ENCODE measurements around the gene KCNMA1. TPM values are rescaled to one million over a fixed set of nuclear protein-coding genes. Genes with fewer than 3 reads are reported as not detected.

The KCNMA1 gene
- total RNA-seq, 1 donor, result 106 TPM

DNA sequence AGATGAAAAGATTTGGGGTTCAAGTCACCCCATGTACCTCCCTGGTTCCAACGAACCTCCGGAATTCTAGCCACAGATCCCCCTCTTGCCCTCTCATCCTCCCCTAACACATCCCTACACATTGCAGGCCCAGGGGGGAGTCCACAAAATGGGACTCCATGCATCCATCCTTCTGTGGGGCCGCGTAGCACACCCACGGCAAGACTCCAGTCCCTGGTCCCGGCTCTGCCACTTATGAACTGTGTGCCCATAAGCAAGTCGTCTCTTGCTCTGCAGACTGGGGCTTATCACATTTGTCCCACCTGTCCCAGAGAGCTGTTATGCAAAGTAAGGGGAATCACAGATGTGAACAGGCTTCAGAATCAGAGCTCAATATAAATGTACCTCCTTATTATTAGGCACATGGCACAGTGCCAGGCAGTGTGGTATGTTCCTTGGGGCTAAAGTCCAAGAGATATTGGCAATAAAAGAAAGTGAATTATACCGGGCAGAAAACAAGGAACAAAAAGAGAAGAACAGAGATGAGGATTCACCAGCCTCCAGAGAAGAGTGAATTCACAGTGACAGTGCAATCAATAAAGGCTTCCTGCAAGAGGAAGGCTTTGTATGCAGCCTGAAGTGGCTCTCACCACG, 73.9 kb downstream of the KCNMA1 start:
- no peak for DNase-seq (ENCODE audit: low read depth)
- H3K4me3 ChIP-seq (ENCODE audit: low read depth, low read length), result no peak overlapping the region
- TF ChIP-seq CTCF (IDR thresholded peaks at IDR 0.05; ENCODE audit: insufficient read depth, low read length), result no peak

- no peak for TF ChIP-seq CTCF (IDR thresholded peaks at IDR 0.05; ENCODE audit: insufficient read depth, low read length)
- H3K4me3 ChIP-seq (ENCODE audit: low read depth, low read length), result no peak overlapping the region
- peak; percentile 22 for DNase-seq (ENCODE audit: low read depth)
These were observed 74.9 kb downstream of the KCNMA1 start for GRCh38 chr10:77562742-77563141.

GRCh38 chr10:77561991-77562390, 75.6 kb downstream of the KCNMA1 start:
- H3K4me3 ChIP-seq (ENCODE audit: low read depth, low read length), result no peak overlapping the region
- TF ChIP-seq CTCF (IDR thresholded peaks at IDR 0.05; ENCODE audit: insufficient read depth, low read length), result no peak
- DNase-seq (ENCODE audit: low read depth), result no peak

GRCh38 chr10:77560471-77560870, 77.1 kb downstream of the KCNMA1 start:
- no peak for DNase-seq (ENCODE audit: low read depth)
- no peak overlapping the region for H3K4me3 ChIP-seq (ENCODE audit: low read depth, low read length)
- no peak for TF ChIP-seq CTCF (IDR thresholded peaks at IDR 0.05; ENCODE audit: insufficient read depth, low read length)

DNA sequence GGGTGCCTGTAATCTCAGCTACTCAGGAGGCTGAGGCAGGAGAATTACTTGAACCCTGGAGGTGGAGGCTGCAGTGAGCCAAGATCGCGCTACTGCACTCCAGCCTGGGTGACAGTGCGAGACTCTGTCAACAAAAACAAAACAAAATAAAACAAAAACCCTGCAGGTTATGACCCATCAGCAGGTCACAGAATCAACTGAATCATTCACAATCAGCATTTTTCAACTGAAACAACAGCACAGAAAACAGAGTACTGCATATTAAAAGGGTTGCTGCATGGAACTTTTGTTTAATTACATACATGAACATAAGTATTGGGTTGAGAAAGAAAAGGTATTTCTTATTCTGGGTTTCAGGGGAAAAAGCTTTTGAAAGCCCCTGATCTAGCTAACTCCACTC, 77.6 kb downstream of the KCNMA1 start:
- no peak for DNase-seq (ENCODE audit: low read depth)
- no peak for TF ChIP-seq CTCF (IDR thresholded peaks at IDR 0.05; ENCODE audit: insufficient read depth, low read length)
- no peak overlapping the region for H3K4me3 ChIP-seq (ENCODE audit: low read depth, low read length)

DNA sequence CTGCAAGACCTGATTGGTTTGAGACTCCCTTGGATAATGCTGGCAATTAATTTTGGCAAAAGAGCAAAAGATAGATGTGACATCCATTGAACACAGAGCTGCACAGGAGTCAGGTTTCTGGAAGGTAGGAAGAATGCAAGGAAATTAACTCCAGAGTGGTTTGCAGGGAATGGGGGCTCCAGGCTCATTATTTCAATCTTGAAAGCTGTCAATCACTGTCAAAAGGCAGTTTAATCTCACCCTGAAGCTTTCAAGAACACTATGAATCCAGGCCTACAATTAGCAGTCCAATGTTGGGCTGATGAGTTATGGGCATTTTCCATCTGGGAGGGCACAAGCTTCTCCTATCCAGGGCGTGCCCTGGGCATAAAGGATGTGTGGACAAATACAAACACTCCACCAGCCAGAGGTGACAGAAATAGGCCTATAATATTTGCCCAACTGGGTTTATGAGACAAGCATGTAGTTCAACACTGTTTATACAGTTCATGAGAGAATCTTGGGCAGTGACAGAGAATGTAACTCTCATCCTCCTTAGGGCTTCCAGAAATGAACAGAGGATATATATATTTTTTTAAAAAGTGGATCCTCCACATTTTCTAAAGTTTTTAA, 80.5 kb downstream of the KCNMA1 start:
- no peak for DNase-seq (ENCODE audit: low read depth)
- no peak for TF ChIP-seq CTCF (IDR thresholded peaks at IDR 0.05; ENCODE audit: insufficient read depth, low read length)
- H3K4me3 ChIP-seq (ENCODE audit: low read depth, low read length), result no peak overlapping the region
